ENCODE data around the gene NUDT8.
"Not testable (repeated sequence)": the region's sequence is repeated elsewhere in the genome, so short reads cannot be mapped to it uniquely, and the experiment has no call there.

DNA sequence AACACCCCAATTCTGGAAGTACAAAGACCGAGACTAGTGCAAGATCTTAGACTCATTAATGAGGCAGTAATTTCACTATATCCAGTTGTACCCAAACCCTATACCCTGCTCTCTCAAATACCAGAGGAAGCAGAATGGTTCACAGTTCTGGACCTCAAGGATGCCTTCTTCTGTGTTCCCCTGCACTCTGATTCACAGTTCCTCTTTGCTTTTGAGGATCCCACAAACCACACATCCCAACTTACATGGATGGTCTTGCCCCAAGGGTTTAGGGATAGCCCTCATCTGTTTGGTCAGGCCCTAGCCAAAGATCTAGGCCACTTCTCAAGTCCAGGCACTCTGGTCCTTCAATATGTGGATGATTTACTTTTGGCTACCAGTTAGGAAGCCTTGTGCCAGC is 5.9 kb downstream of the NUDT8 start:
- TF ChIP-seq, protein P1, sequence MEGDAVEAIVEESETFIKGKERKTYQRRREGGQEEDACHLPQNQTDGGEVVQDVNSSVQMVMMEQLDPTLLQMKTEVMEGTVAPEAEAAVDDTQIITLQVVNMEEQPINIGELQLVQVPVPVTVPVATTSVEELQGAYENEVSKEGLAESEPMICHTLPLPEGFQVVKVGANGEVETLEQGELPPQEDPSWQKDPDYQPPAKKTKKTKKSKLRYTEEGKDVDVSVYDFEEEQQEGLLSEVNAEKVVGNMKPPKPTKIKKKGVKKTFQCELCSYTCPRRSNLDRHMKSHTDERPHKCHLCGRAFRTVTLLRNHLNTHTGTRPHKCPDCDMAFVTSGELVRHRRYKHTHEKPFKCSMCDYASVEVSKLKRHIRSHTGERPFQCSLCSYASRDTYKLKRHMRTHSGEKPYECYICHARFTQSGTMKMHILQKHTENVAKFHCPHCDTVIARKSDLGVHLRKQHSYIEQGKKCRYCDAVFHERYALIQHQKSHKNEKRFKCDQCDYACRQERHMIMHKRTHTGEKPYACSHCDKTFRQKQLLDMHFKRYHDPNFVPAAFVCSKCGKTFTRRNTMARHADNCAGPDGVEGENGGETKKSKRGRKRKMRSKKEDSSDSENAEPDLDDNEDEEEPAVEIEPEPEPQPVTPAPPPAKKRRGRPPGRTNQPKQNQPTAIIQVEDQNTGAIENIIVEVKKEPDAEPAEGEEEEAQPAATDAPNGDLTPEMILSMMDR (IDR thresholded peaks at IDR 0.05) = not testable (repeated sequence)
- TF ChIP-seq EP300 (IDR thresholded peaks at IDR 0.05; ENCODE audit: borderline replicate concordance in 1 of 2, low read depth in 1 of 2, low read length in 1 of 2); CHD2 (IDR thresholded peaks at IDR 0.05; ENCODE audit: low read length, partially characterized antibody); POLR2AphosphoS5 (IDR thresholded peaks at IDR 0.05; ENCODE audit: low read depth, low read length); GATA2 (CRISPR knock-in tag; IDR thresholded peaks at IDR 0.05); ELF1 (IDR thresholded peaks at IDR 0.05); MXI1 (IDR thresholded peaks at IDR 0.05; ENCODE audit: low read depth, low read length); EZH2phosphoT487 (IDR thresholded peaks at IDR 0.05; ENCODE audit: borderline replicate concordance, low read depth); RFX5 (IDR thresholded peaks at IDR 0.05; ENCODE audit: low read length); NRF1 (IDR thresholded peaks at IDR 0.05; ENCODE audit: low read depth, low read length); JUND (IDR thresholded peaks at IDR 0.05): not testable (repeated sequence)
- TF ChIP-seq, protein P2, sequence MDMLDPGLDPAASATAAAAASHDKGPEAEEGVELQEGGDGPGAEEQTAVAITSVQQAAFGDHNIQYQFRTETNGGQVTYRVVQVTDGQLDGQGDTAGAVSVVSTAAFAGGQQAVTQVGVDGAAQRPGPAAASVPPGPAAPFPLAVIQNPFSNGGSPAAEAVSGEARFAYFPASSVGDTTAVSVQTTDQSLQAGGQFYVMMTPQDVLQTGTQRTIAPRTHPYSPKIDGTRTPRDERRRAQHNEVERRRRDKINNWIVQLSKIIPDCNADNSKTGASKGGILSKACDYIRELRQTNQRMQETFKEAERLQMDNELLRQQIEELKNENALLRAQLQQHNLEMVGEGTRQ (IDR thresholded peaks at IDR 0.05; ENCODE audit: borderline replicate concordance, low read depth, low read length) = not testable (repeated sequence)
- TF ChIP-seq, protein P3, sequence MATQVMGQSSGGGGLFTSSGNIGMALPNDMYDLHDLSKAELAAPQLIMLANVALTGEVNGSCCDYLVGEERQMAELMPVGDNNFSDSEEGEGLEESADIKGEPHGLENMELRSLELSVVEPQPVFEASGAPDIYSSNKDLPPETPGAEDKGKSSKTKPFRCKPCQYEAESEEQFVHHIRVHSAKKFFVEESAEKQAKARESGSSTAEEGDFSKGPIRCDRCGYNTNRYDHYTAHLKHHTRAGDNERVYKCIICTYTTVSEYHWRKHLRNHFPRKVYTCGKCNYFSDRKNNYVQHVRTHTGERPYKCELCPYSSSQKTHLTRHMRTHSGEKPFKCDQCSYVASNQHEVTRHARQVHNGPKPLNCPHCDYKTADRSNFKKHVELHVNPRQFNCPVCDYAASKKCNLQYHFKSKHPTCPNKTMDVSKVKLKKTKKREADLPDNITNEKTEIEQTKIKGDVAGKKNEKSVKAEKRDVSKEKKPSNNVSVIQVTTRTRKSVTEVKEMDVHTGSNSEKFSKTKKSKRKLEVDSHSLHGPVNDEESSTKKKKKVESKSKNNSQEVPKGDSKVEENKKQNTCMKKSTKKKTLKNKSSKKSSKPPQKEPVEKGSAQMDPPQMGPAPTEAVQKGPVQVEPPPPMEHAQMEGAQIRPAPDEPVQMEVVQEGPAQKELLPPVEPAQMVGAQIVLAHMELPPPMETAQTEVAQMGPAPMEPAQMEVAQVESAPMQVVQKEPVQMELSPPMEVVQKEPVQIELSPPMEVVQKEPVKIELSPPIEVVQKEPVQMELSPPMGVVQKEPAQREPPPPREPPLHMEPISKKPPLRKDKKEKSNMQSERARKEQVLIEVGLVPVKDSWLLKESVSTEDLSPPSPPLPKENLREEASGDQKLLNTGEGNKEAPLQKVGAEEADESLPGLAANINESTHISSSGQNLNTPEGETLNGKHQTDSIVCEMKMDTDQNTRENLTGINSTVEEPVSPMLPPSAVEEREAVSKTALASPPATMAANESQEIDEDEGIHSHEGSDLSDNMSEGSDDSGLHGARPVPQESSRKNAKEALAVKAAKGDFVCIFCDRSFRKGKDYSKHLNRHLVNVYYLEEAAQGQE (IDR thresholded peaks at IDR 0.05; ENCODE audit: low read depth, low read length) = not testable (repeated sequence)

All from SK-N-SH (cell line).